ENCODE measurements around the gene VPS36.

Gene VPS36

GRCh38 chr13:52446265-52446664 is 4.2 kb downstream of the VPS36 start:
- H3K4me1 ChIP-seq (ENCODE audit: control insufficient read depth, low read length) = peaks cover 23% of the 10 kb centered on the region
- TF ChIP-seq EZH2phosphoT487 (IDR thresholded peaks at IDR 0.05; ENCODE audit: borderline replicate concordance, low read length) = no peak
- no peak for TF ChIP-seq CTCF (IDR thresholded peaks at IDR 0.05; ENCODE audit: low read depth, low read length, poor library complexity, severe bottlenecking)
- no peaks in the 10 kb centered on the region for H3K27me3 ChIP-seq (ENCODE audit: control insufficient read depth, low read length)
- no peak overlapping the region for H3K27ac ChIP-seq (ENCODE audit: low read depth, low read length)
- H4K20me1 ChIP-seq (ENCODE audit: control insufficient read depth, insufficient read depth, low read depth, low read length) = peaks cover 11% of the 10 kb centered on the region; the same call in 1 of the 2 replicates
- H3K79me2 ChIP-seq (ENCODE audit: control insufficient read depth, low read length) = peaks cover 73% of the 10 kb centered on the region
- H3K9me2 ChIP-seq (replicated peaks; ENCODE audit: control insufficient read depth, low read length) = no peaks in the 10 kb centered on the region
- no peak overlapping the region for H3K4me2 ChIP-seq (ENCODE audit: low read length)
- no peaks in the 10 kb centered on the region; the same call in 1 of the 2 replicates for H3F3A ChIP-seq (ENCODE audit: control insufficient read depth, insufficient read depth)
- H3K4me3 ChIP-seq (ENCODE audit: low read length) = no peak overlapping the region
- peaks cover 32% of the 10 kb centered on the region for H3K36me3 ChIP-seq (ENCODE audit: control insufficient read depth, low read length)
- H3K9me3 ChIP-seq (ENCODE audit: control insufficient read depth, insufficient read depth, low read length) = no peaks in the 10 kb centered on the region

GRCh38 chr13:52432456-52432855 is 18.0 kb downstream of the VPS36 start:
- TF ChIP-seq EZH2phosphoT487 (IDR thresholded peaks at IDR 0.05; ENCODE audit: borderline replicate concordance, low read length) = no peak
- Histone ChIP-seq H3K9me3 (ENCODE audit: control insufficient read depth, insufficient read depth, low read length) (no peaks in the 10 kb centered on the region), H3K4me1 (ENCODE audit: control insufficient read depth, low read length) (no peaks in the 10 kb centered on the region), H3K27ac (ENCODE audit: low read depth, low read length) (no peak overlapping the region), H3K4me2 (ENCODE audit: low read length) (no peak overlapping the region), H3K4me3 (ENCODE audit: low read length) (no peak overlapping the region), H3K9me2 (replicated peaks; ENCODE audit: control insufficient read depth, low read length) (no peaks in the 10 kb centered on the region), H3K79me2 (ENCODE audit: control insufficient read depth, low read length) (no peaks in the 10 kb centered on the region), H3K36me3 (ENCODE audit: control insufficient read depth, low read length) (peaks cover 61% of the 10 kb centered on the region), H3K27me3 (ENCODE audit: control insufficient read depth, low read length) (no peaks in the 10 kb centered on the region), H4K20me1 (ENCODE audit: control insufficient read depth, insufficient read depth, low read depth, low read length) (no peaks in the 10 kb centered on the region), H3F3A (ENCODE audit: control insufficient read depth, insufficient read depth) (no peaks in the 10 kb centered on the region; the same call in 1 of the 2 replicates)

GRCh38 chr13:52428295-52428694 is 22.1 kb downstream of the VPS36 start:
- peaks cover 45% of the 10 kb centered on the region for H3K36me3 ChIP-seq (ENCODE audit: control insufficient read depth, low read length)
- no peak overlapping the region for H3K4me3 ChIP-seq (ENCODE audit: low read length)
- H4K20me1 ChIP-seq (ENCODE audit: control insufficient read depth, insufficient read depth, low read depth, low read length) = no peaks in the 10 kb centered on the region
- H3K4me2 ChIP-seq (ENCODE audit: low read length) = no peak overlapping the region
- no peaks in the 10 kb centered on the region for H3K9me3 ChIP-seq (ENCODE audit: control insufficient read depth, insufficient read depth, low read length)
- no peaks in the 10 kb centered on the region for H3F3A ChIP-seq (ENCODE audit: control insufficient read depth, insufficient read depth)
- H3K27ac ChIP-seq (ENCODE audit: low read depth, low read length) = no peak overlapping the region
- no peak for TF ChIP-seq EZH2phosphoT487 (IDR thresholded peaks at IDR 0.05; ENCODE audit: borderline replicate concordance, low read length)
- TF ChIP-seq CTCF (IDR thresholded peaks at IDR 0.05; ENCODE audit: low read depth, low read length, poor library complexity, severe bottlenecking) = no peak
- no peaks in the 10 kb centered on the region for H3K79me2 ChIP-seq (ENCODE audit: control insufficient read depth, low read length)
- no peaks in the 10 kb centered on the region for H3K27me3 ChIP-seq (ENCODE audit: control insufficient read depth, low read length)
- H3K9me2 ChIP-seq (replicated peaks; ENCODE audit: control insufficient read depth, low read length) = no peaks in the 10 kb centered on the region
- H3K4me1 ChIP-seq (ENCODE audit: control insufficient read depth, low read length) = no peaks in the 10 kb centered on the region

- H3K79me2 ChIP-seq (ENCODE audit: control insufficient read depth, low read length) = no peaks in the 10 kb centered on the region
- no peaks in the 10 kb centered on the region for H3K27me3 ChIP-seq (ENCODE audit: control insufficient read depth, low read length)
- no peak overlapping the region for H3K27ac ChIP-seq (ENCODE audit: low read depth, low read length)
- TF ChIP-seq EZH2phosphoT487 (IDR thresholded peaks at IDR 0.05; ENCODE audit: borderline replicate concordance, low read length) (no peak), CTCF (IDR thresholded peaks at IDR 0.05; ENCODE audit: low read depth, low read length, poor library complexity, severe bottlenecking) (no peak)
- no peaks in the 10 kb centered on the region for H3F3A ChIP-seq (ENCODE audit: control insufficient read depth, insufficient read depth)
- no peak overlapping the region for H3K4me3 ChIP-seq (ENCODE audit: low read length)
- H3K9me3 ChIP-seq (ENCODE audit: control insufficient read depth, insufficient read depth, low read length) = no peaks in the 10 kb centered on the region
- H4K20me1 ChIP-seq (ENCODE audit: control insufficient read depth, insufficient read depth, low read depth, low read length) = no peaks in the 10 kb centered on the region
- no peak overlapping the region for H3K4me2 ChIP-seq (ENCODE audit: low read length)
- H3K9me2 ChIP-seq (replicated peaks; ENCODE audit: control insufficient read depth, low read length) = no peaks in the 10 kb centered on the region
- H3K36me3 ChIP-seq (ENCODE audit: control insufficient read depth, low read length) = peaks cover 50% of the 10 kb centered on the region
- no peaks in the 10 kb centered on the region for H3K4me1 ChIP-seq (ENCODE audit: control insufficient read depth, low read length)
These were observed 29.2 kb downstream of the VPS36 start for GRCh38 chr13:52421216-52421615.
